Endothelial cell of umbilical vein (primary cell): ENCODE results near the gene HRH2. TPM values are rescaled to one million over a fixed set of nuclear protein-coding genes. Genes with fewer than 3 reads are reported as not detected.

Source experiments
- BruUV-seq: library from RNA; stranded (reverse); fragments of 400-500 nt; replicated peaks from 2 replicates; lab custom pipeline; 2021; lab: Mats Ljungman, UMichigan
- CTCF ChIA-PET: fragments of 300-600, 350-600 bp; sonication (Branson Sonifier 250); formaldehyde crosslinking; loops from one replicate; lab custom pipeline; 2021; ENCODE audit warnings: antibody characterized with exemption, inconsistent platforms; lab: Charles Lee
- POLR2A ChIA-PET: fragments of 300-600, 350-600 bp; sonication (Branson Sonifier 250); formaldehyde crosslinking; loops from one replicate; lab custom pipeline; 2021; ENCODE audit warnings: antibody characterized with exemption, inconsistent platforms; lab: Charles Lee
- DNase-seq: peaks from one replicate; pipeline ENCODE4 v3.0.0-alpha.2; 2011; ENCODE audit warnings: low read depth, low spot score
- FAIRE-seq: peaks from 2 replicates; lab custom pipeline; 2011; peaks lifted over from hg19 to GRCh38; lab: Jason Lieb, UNC
- H2AFZ ChIP-seq: 2 replicates; pipeline ENCODE4 v1.6.0; 2012; ENCODE audit warnings: low read depth, low read length, control low read depth, inconsistent platforms
- H3K27ac ChIP-seq: 2 replicates; pipeline ENCODE4 v1.5.1; 2011; ENCODE audit warnings: low read depth, mild to moderate bottlenecking, control low read depth, low read length, moderate library complexity; ENCODE audit not compliant: insufficient read depth
- H3K27me3 ChIP-seq, 2 experiments: 2 replicates each; pipeline versions ENCODE4 v1.6.0 to v1.6.1; 2011; ENCODE audit warnings: low read length in 2 of 2, mixed read lengths in 1 of 2; ENCODE audit not compliant: control insufficient read depth in 2 of 2, insufficient read depth in 2 of 2
- H3K36me3 ChIP-seq, 2 experiments: 2 replicates in 1 of 2; 3 replicates in 1 of 2; pipeline ENCODE4 v1.5.1; 2011; ENCODE audit warnings: low read length in 2 of 2, mild to moderate bottlenecking in 1 of 2, moderate library complexity in 1 of 2; ENCODE audit not compliant: control insufficient read depth in 2 of 2, insufficient read depth in 2 of 2; ENCODE audit errors: extremely low read depth in 1 of 2
- H3K4me1 ChIP-seq: 3 replicates; pipeline ENCODE4 v1.5.1; 2011; ENCODE audit warnings: mild to moderate bottlenecking, low read length; ENCODE audit not compliant: control insufficient read depth, insufficient read depth; ENCODE audit errors: extremely low read depth
- H3K4me2 ChIP-seq: 2 replicates; pipeline ENCODE4 v1.6.1; 2011; ENCODE audit warnings: low read length, control low read depth, mixed read lengths; ENCODE audit not compliant: insufficient read depth
- H3K4me3 ChIP-seq, 3 experiments: fragments of 200-600 bp in 1 of 3; sonication (generic), shearing (Covaris generic) in 1 of 3; replicated peaks in 1 of 3; 2 replicates each; pipeline ENCODE4 v1.5.1; 2011 to 2016; ENCODE audit warnings: control low read depth in 3 of 3, low read length in 3 of 3, mild to moderate bottlenecking in 2 of 3, inconsistent platforms in 1 of 3, low read depth in 1 of 3, moderate library complexity in 1 of 3; ENCODE audit not compliant: insufficient read depth in 1 of 3
- H3K79me2 ChIP-seq: 2 replicates; pipeline ENCODE4 v1.6.0; 2012; ENCODE audit warnings: low read length, inconsistent platforms; ENCODE audit not compliant: control insufficient read depth, insufficient read depth
- H3K9ac ChIP-seq: replicated peaks from 2 replicates; pipeline ENCODE3; 2011; ENCODE audit warnings: low read length, control low read depth; ENCODE audit not compliant: insufficient read depth; ENCODE audit errors: extremely low read depth
- H3K9me1 ChIP-seq: replicated peaks from 3 replicates; pipeline ENCODE4 v1.6.0; 2011; ENCODE audit warnings: mild to moderate bottlenecking, low read length; ENCODE audit not compliant: control insufficient read depth, insufficient read depth; ENCODE audit errors: extremely low read depth
- H3K9me3 ChIP-seq: replicated peaks from 2 replicates; pipeline ENCODE4 v1.5.1; 2012; ENCODE audit warnings: low read length, inconsistent platforms; ENCODE audit not compliant: control insufficient read depth, insufficient read depth
- H4K20me1 ChIP-seq: replicated peaks from 2 replicates; pipeline ENCODE3; 2011; ENCODE audit warnings: mild to moderate bottlenecking, low read length; ENCODE audit not compliant: control insufficient read depth, insufficient read depth; ENCODE audit errors: extremely low read depth
- EZH2 ChIP-seq: IDR thresholded peaks from 2 replicates; pipeline ENCODE4 v1.6.1; 2012; ENCODE audit warnings: borderline replicate concordance, low read depth, mild to moderate bottlenecking, moderate library complexity, low read length, inconsistent platforms; ENCODE audit not compliant: severe bottlenecking
- FOS ChIP-seq: IDR thresholded peaks from 2 replicates; pipeline ENCODE4 v1.6.1; 2011; ENCODE audit warnings: mild to moderate bottlenecking, low read length, moderate library complexity, borderline replicate concordance; ENCODE audit not compliant: insufficient read depth
- GATA2 ChIP-seq: IDR thresholded peaks from 2 replicates; pipeline ENCODE4 v1.7.0; 2011; ENCODE audit warnings: low read depth, mild to moderate bottlenecking, moderate library complexity, mixed read lengths, low read length; ENCODE audit not compliant: insufficient read length, insufficient read depth
- JUN ChIP-seq: IDR thresholded peaks from 2 replicates; pipeline ENCODE4 v1.6.1; 2011; ENCODE audit warnings: borderline replicate concordance, low read depth; ENCODE audit not compliant: insufficient read length, insufficient read depth
- MYC ChIP-seq: IDR thresholded peaks from one replicate; pipeline ENCODE4 v1.6.1; 2011; ENCODE audit warnings: mild to moderate bottlenecking, low read depth, low read length
- POLR2A ChIP-seq: IDR thresholded peaks from 2 replicates; pipeline ENCODE4 v1.6.1; 2012; ENCODE audit warnings: low read depth, mild to moderate bottlenecking, control low read depth, low read length
- POLR2AphosphoS5 ChIP-seq: IDR thresholded peaks from 2 replicates; pipeline ENCODE4 v1.6.1; 2012; ENCODE audit warnings: low read depth, mild to moderate bottlenecking, control low read depth, low read length, moderate library complexity; ENCODE audit not compliant: insufficient read depth
- dilution Hi-C: fragments of 300-500 bp; cut with MboI; formaldehyde crosslinking; loops from one replicate; pipeline ENCODE4 v1.15.0; 2019; ENCODE audit warnings: low sequenced_read_pairs; ENCODE audit not compliant: extremely low pct_ligation_motif_present
- intact Hi-C: fragments of 100-400 bp; cut with micrococcal nuclease; formaldehyde crosslinking; loops from one replicate; pipeline ENCODE4 v1.10.0; 2022
- polyA plus RNA-seq, 4 experiments: library from polyadenylated mRNA; depleted of rRNA in 3 of 4; stranded (reverse) in 3 of 4; unstranded in 1 of 4; fragments of >200 nt; gene quantifications; 2 replicates each; pipeline versions ENCODE4 v1.2.1 to v1.2.3, GENCODE V29; 2011 to 2012; ENCODE audit warnings: missing spikeins in 1 of 4
- total RNA-seq: library from RNA; stranded (reverse); gene quantifications from 2 replicates; pipeline ENCODE4 v1.2.3, GENCODE V29; 2021
- TF ChIP-seq, protein P1 (sequence below), 2 donors: IDR thresholded peaks; 1 replicate in 1 of 2; 2 replicates in 1 of 2; pipeline ENCODE4 v1.5.1; 2011; ENCODE audit warnings: low read length in 2 of 2, mild to moderate bottlenecking in 2 of 2, moderate library complexity in 2 of 2, control low read depth in 1 of 2, inconsistent platforms in 1 of 2, low read depth in 1 of 2; ENCODE audit not compliant: insufficient read depth in 1 of 2; ENCODE audit errors: extremely low read depth in 1 of 2
- TF ChIP-seq, protein P2 (sequence below): IDR thresholded peaks from 2 replicates; pipeline ENCODE4 v1.6.1; 2011; ENCODE audit not compliant: insufficient read depth, insufficient read length

Gene HRH2
- total and polyA plus RNA-seq, 2 donors (not counting 3 experiments of a cell fraction or from before 2014, with no cell fraction given) = not detected

DNA sequence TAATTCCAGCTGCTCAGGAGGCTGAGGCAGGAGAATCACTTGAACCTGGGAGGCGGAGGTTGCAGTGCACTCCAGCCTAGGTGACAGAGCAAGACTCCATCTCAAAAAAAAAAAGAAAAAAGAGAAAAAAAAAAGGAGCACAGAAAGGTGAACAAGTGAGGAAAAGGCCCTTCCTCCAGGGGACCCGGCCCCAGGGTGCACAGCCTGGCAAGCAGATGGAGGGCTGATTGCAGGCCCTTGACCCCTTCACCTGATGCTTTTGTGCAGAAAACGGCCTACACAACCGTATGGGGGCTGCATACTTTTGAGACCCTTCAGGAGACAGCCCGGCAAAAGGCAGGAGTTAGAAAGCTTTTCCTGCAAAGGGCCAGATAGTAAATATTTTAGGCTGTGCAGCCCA, 33.9 kb downstream of the HRH2 start:
- Histone ChIP-seq H3K9me3 (peaks cover under 1% of the 10 kb centered on the region), H3K27ac (no peak overlapping the region), H2AFZ (no peak overlapping the region), H3K36me3 (no peaks in the 10 kb centered on the region), H3K4me2 (no peak overlapping the region), H3K9ac (no peak overlapping the region), H3K9me1 (no peaks in the 10 kb centered on the region), H3K79me2 (no peaks in the 10 kb centered on the region), H4K20me1 (no peaks in the 10 kb centered on the region), H3K4me1 (no peaks in the 10 kb centered on the region), H3K27me3 (no peaks in the 10 kb centered on the region), H3K4me3 (no peak overlapping the region)
- intact Hi-C loops = no loop called here
- ChIA-PET CTCF (no interaction called here), POLR2A (no interaction called here)
- BruUV-seq = no TSS peak
- dilution Hi-C loops = no loop called here
- DNase-seq (no peak), FAIRE-seq (no peak)
- TF ChIP-seq, protein P1, sequence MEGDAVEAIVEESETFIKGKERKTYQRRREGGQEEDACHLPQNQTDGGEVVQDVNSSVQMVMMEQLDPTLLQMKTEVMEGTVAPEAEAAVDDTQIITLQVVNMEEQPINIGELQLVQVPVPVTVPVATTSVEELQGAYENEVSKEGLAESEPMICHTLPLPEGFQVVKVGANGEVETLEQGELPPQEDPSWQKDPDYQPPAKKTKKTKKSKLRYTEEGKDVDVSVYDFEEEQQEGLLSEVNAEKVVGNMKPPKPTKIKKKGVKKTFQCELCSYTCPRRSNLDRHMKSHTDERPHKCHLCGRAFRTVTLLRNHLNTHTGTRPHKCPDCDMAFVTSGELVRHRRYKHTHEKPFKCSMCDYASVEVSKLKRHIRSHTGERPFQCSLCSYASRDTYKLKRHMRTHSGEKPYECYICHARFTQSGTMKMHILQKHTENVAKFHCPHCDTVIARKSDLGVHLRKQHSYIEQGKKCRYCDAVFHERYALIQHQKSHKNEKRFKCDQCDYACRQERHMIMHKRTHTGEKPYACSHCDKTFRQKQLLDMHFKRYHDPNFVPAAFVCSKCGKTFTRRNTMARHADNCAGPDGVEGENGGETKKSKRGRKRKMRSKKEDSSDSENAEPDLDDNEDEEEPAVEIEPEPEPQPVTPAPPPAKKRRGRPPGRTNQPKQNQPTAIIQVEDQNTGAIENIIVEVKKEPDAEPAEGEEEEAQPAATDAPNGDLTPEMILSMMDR (IDR thresholded peaks at IDR 0.05; ENCODE audit: extremely low read depth in 1 of 2, insufficient read depth in 1 of 2, low read depth in 1 of 2, low read length in 2 of 2) = no peak
- TF ChIP-seq MYC (no peak), GATA2 (no peak), POLR2A (no peak), EZH2 (no peak), POLR2AphosphoS5 (no peak), JUN (no peak), FOS (no peak)
- TF ChIP-seq, protein P2, sequence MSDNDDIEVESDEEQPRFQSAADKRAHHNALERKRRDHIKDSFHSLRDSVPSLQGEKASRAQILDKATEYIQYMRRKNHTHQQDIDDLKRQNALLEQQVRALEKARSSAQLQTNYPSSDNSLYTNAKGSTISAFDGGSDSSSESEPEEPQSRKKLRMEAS = no peak
